AML-193 (cell line): ENCODE measurements around the gene DYNC1I1.

ENCODE experiments used
- DNase-seq, 2 experiments: peaks; one replicate each; lab custom pipeline; 2025; lab: John Stamatoyannopoulos, UW

The DYNC1I1 gene

GRCh38 chr7:95793658-95794057, 21.3 kb downstream of the DYNC1I1 start:
- DNase-seq: no peak

DNA sequence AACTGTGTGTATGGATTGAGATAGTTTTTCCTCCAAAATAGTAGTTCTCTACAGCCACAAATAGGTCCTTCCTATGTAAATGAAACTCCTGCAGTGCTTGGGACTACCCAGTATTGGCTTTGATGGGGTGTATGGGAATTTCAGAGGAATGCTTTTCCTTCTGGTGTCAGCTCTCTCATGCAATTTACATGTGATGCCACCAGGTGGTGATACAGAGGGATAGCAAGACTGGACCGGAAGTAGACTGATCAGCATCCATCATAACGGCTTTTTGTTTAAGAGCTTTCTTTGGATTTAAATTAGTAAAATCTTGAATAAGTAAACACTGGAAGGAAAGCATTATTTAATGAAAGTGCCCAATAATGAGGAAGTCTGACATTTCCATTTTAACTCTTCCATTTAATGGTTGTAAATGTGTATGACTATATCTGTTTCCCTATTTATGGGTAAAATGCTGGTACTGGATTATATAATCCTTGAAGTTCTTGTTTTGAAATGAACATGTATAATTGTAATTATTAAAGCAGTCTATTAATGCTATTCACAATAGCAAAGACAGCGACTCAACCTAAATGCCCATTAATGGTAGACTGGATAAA, 22.7 kb downstream of the DYNC1I1 start:
- DNase-seq: peak; percentile 40 to 69

DNA sequence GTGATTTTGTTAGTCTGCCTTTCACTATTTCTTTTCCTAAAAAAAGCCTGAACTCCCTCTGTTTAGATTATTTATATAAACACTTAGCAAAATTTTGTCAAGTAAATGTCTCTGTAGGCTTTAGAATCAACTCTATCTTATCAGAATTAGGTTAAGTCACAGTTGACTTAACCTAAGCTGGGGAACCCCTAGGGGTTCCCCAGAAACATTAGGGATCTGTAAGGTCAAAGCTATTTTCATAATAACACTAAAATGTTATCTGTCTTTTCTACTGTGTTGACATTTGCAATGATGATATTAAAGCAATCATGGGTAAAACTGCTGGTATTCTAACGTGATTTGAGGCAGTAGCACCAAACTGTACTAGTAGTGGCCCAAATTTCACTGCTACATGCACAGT, 24.3 kb downstream of the DYNC1I1 start:
- no peak for DNase-seq

DNA sequence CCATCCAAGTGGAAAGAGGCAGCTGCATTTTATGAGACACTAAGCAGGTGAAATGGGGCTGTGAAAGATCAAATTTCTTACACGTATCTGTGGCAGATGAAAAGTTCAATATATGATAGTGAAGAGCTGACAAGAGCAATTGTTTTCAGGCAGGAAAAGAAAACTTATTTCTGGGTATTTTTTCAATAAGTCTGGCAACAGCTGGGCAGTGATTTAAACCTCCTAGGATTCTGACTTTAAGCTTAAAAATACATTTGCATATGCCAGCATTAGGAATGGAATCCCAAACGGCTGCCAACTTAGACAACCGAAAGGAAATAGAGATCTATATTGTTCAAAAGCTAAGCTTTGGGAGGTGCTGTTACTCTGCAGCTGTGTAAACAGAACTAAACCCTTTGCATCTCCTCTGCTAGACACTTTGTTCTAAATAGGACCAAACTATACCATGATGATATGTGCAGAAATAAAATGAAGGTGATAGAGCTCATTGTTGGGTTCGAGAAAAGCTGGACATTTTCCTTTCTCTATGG, 26.1 kb downstream of the DYNC1I1 start:
- DNase-seq: no peak

- no peak for DNase-seq
These were observed 28.4 kb downstream of the DYNC1I1 start for GRCh38 chr7:95800787-95801186.

GRCh38 chr7:95802270-95802669, 29.9 kb downstream of the DYNC1I1 start:
- DNase-seq: no peak

DNA sequence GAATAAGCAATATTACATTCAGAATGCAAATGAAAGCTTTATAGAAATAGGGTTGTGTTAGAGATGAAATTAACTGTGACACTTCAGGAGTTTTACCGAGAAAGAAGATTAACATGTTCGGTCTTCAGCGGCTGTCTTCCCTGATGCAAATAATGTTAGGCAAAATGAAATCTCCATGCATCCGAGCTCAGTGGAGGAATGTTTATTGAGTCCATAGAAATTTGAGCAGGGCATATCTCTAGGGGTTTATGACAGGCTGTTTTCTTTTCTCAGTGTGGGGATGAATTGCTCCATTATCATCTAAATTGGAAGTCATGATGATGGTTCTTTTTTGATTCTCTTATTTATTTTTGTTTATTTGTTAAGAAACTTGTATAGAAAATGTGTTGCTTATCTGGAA, 31.7 kb downstream of the DYNC1I1 start:
- DNase-seq: no peak

GRCh38 chr7:95805909-95806308, 33.6 kb downstream of the DYNC1I1 start:
- DNase-seq: no peak

- no peak for DNase-seq
These were observed 36.0 kb downstream of the DYNC1I1 start for GRCh38 chr7:95808396-95808795.

- DNase-seq: no peak
These were observed 39.6 kb downstream of the DYNC1I1 start for GRCh38 chr7:95811846-95812445.

GRCh38 chr7:95814721-95815120, 42.4 kb downstream of the DYNC1I1 start:
- no peak for DNase-seq

GRCh38 chr7:95817866-95818640, 45.7 kb downstream of the DYNC1I1 start:
- no peak for DNase-seq

GRCh38 chr7:95820778-95821177, 48.4 kb downstream of the DYNC1I1 start:
- DNase-seq: no peak

- DNase-seq: no peak
These were observed 50.4 kb downstream of the DYNC1I1 start for GRCh38 chr7:95822717-95823116.

DNA sequence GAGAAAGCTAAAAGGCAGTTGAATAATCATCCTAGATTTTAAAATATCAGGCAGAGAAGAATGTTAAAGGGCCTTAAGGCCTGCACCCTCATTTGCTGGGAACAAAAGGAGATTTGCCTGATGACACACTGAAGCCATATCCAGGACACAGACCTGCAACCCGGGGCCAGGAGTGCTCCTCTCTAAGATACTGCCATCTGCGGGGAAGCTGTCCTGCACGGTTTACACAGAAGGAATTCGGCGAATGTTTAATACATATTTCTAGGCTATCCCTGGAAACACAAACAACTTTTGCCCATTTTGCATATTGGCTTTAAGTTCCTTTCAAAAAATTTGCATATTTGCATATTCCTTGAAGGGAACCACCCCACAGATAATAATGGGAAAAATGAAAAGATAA, 52.3 kb downstream of the DYNC1I1 start:
- no peak for DNase-seq

DNA sequence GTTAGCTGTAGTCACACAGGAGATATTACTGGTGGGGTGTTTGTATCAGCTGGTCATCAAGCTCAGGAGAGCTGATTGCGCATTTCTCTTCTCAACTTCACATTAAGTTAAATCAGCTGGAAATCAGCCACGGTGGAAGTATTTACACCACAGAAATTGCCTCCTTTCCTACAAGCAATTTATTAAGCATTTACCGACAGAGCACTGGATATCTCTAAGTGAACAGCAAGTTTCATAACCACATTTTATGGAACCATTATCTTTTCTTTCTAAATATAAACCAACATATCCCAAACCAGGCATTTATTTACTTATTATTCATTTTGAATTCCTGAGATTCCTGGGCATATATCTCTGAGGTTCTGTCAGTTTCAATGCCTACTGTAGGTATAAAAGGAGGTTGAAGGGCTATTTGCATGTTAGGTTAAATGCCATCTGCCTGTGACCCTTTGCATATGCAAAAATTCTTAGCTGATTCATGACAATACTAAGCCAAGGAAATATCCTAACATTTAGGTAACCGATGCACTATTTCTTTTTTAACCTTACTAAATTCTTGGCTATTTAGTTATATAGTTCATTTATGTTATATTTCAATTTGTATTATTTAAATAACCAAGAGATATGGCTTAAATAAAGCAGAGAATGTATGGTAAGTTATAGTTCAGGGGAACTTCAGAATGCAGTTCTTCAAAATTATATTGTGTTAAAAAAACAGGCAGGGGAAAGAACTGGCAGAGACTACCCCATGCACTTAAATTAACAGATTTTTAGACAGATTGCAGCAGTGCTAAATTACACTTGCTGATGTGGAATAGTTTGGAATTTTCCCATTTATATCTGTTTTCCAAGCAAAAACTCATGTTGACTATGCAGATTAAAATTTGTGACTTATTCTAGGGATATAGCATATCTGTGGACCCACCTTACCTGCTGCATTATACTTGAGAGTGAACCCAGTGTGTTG, 56.8 kb downstream of the DYNC1I1 start:
- DNase-seq: no peak

- peak; percentile 67 to 76 for DNase-seq
These were observed 68.9 kb downstream of the DYNC1I1 start for GRCh38 chr7:95840953-95841950.

DNA sequence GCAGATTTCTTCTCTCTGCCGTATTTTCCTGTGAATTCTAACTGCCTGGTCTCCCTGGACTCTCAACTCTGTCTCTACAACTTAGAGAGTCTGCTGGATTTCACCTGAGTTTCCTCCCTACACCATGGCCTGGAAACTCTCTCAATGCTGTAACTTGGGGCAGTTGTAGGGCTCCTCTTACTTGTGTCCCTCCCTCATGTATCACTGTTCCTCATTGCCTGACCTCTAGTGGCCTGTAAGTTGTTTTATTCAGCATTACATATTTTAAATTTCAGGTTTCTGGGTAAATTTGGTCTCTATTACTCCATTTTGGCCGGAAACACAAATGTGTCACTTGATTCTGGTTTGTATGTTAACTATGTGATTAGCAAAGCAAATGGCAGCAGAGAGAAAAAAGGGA, 70.9 kb downstream of the DYNC1I1 start:
- DNase-seq: no peak

DNA sequence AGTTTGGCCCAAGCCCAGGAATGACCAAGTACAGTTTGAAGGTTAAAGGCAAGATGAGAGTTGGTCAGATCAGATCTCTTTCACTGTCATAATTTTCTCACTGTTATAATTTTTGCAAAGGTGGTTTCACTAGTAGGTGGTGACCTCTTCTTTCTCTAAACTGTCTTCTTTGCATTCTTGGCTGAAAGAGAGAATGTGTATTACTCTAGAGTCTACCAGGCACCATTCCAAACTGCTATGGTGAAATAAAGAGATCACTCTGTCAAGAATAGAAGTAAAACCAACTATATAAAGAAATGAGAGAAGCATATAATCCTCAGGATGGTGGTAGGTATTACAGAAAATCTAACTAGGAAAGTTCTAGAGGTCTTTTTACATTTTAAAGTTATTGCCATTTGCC, 72.7 kb downstream of the DYNC1I1 start:
- DNase-seq: no peak

DNA sequence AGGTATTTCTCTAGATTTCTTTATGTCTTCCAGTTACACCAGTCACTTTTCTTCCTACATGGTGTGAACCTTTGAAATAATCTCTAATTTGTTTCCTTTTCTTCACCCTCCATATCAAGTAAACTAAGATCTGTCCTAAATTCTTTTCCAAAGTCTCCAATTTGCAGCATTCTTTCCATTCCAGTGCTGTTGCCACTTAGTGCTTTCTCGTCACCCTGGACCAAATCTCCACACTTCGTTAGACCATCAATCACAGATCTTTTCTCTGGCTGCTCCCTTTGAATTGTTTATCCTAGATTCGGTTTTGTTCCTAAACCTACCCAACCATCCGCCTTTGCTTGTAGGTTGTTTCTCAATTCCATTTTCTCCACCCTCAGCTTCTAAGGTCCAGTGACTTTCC, 74.7 kb downstream of the DYNC1I1 start:
- no peak for DNase-seq

DNA sequence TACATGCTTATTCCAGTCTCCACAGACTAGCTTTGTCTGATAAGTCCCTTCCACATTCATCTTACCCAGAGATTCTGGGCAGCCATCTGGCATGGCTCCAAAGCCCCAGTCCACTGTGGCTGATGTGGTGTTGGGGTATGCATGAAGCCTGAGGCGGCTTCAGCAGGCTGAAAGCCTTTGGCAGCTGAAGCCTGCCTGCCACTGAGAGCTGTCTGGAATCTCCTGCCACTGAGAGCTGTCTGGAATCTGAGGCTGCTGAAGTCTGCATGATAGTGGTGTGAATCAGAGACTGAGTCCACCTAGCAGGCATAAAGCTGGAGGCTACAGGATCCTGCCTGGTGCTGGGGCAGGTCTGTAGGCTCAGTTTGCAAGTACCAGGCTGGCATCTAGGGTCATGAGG, 87.1 kb downstream of the DYNC1I1 start:
- no peak for DNase-seq
